Ovary (tissue), 3 donors: Measurements from ENCODE around the gene AGPS.

Experiments used
- POLR2A ChIP-seq: fragments of 450-650 bp; IDR thresholded peaks from one replicate; pipeline ENCODE4 v1.6.1; 2017; ENCODE audit warnings: antibody characterized with exemption, mild to moderate bottlenecking, moderate library complexity
- TF ChIP-seq, protein P1 (sequence below), 3 donors: fragments of 450-650 bp in 2 of 3; fragments of 200-600 bp in 1 of 3; IDR thresholded peaks; one replicate each; pipeline versions ENCODE4 v1.5.1 to v1.8.0; 2016 to 2022; ENCODE audit warnings: antibody characterized with exemption in 3 of 3, mild to moderate bottlenecking in 1 of 3
- donor health status: DM: no; HTN: no; CAD: no.

DNA sequence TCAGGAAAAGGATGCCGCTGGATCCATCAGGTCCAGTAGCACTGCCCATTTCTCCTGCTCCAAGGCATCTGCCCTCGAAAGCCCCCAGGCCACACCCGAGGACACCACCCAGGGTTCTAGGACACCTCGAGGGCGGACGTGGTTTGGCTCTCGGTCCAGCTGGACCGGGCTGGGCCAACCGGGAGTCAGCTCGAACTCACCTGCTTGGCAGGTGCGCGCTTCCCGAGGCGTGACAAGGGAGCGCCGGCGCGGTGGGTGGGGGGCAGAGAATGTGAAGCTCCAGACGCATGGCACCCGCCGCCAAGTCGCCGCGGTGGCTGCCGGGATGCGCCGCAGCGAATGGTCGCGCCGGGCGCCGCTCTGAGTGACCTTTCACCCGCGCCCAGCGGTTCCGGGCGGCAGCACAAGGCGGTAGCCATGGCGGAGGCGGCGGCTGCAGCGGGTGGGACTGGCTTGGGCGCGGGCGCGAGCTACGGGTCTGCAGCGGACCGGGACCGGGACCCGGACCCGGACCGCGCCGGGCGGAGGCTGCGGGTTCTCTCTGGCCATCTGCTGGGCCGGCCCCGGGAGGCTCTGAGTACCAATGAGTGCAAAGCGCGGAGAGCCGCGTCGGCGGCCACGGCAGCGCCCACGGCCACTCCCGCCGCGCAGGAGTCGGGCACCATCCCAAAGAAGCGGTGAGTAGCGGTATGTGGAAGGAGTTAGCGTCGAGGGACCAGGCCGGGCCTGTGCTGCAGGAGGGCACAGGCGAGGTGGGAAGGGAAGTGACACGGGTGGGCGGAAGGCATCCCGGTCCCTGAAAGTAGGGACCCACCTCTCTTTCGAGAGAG, at the start of gene AGPS:
- TF ChIP-seq, protein P1, sequence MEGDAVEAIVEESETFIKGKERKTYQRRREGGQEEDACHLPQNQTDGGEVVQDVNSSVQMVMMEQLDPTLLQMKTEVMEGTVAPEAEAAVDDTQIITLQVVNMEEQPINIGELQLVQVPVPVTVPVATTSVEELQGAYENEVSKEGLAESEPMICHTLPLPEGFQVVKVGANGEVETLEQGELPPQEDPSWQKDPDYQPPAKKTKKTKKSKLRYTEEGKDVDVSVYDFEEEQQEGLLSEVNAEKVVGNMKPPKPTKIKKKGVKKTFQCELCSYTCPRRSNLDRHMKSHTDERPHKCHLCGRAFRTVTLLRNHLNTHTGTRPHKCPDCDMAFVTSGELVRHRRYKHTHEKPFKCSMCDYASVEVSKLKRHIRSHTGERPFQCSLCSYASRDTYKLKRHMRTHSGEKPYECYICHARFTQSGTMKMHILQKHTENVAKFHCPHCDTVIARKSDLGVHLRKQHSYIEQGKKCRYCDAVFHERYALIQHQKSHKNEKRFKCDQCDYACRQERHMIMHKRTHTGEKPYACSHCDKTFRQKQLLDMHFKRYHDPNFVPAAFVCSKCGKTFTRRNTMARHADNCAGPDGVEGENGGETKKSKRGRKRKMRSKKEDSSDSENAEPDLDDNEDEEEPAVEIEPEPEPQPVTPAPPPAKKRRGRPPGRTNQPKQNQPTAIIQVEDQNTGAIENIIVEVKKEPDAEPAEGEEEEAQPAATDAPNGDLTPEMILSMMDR (IDR thresholded peaks at IDR 0.05), result peak in 2 of 3 donors; percentile 14 to 53
- TF ChIP-seq POLR2A, result peak; percentile 12
